ENCODE data around the gene ALG14. TPM values are rescaled to one million over a fixed set of nuclear protein-coding genes. Genes with fewer than 3 reads are reported as not detected.

The ALG14 gene
- total and polyA plus RNA-seq, 10 of the 15 experiments (the other 5 are each of a cell fraction or from before 2014, with no cell fraction given) = 2.6 to 19.2 (median 7.5) TPM

- TF ChIP-seq CTCF (IDR thresholded peaks at IDR 0.05 in 2 of 3, conservative IDR thresholded peaks at IDR 0.05 in 1 of 3; ENCODE audit: control insufficient read depth in 2 of 3, extremely low read depth in 1 of 3, insufficient read depth in 1 of 3, low read depth in 3 of 3, low read length in 3 of 3) = no peak
Observed at GRCh38 chr1:95071539-95071938, 1.2 kb downstream of the ALG14 start (continued).

- ChIA-PET CTCF (interaction anchor here (1.0 to 4.3 kb wide), 4 partner anchors 15 to 215 kb away, joined by 3 to 44 read pairs (median 3); no protein-coding TSS in a partner anchor), SMC1A (ENCODE audit: uncharacterized antibody, unreplicated experiment) (no interaction called here), POLR2A (no interaction called here), RAD21 (ENCODE audit: unreplicated experiment) (no interaction called here)
- no peak overlapping the region for H2AFZ ChIP-seq (ENCODE audit: control insufficient read depth, low read depth, low read length)
- no peak overlapping the region for H3K27ac ChIP-seq (ENCODE audit: control insufficient read depth, insufficient read depth)
- in situ Hi-C loops (cut with MboI) (no loop called here), intact Hi-C loops (cut with micrococcal nuclease; ENCODE audit: unreplicated experiment) (no loop called here)
- ATAC-seq (no peak), FAIRE-seq (no peak), DNase-seq (ENCODE audit: low read depth, low spot score) (no peak)
- no peak overlapping the region for H3K9ac ChIP-seq (ENCODE audit: control insufficient read depth, insufficient read depth, low read length)
- H3K9me3 ChIP-seq (replicated peaks; ENCODE audit: control insufficient read depth, insufficient read depth, low read length) = no peaks in the 10 kb centered on the region
- H3K36me3 ChIP-seq (ENCODE audit: control insufficient read depth in 2 of 2, insufficient read depth in 2 of 2, low read length in 1 of 2) = no peaks in the 10 kb centered on the region; a peak in 1 of 4 replicates
- H3K79me2 ChIP-seq (ENCODE audit: control insufficient read depth, insufficient read depth, low read length) = no peaks in the 10 kb centered on the region
- no peak overlapping the region for H3K4me2 ChIP-seq (ENCODE audit: control insufficient read depth, insufficient read depth)
- H3K4me1 ChIP-seq (ENCODE audit: control insufficient read depth, insufficient read depth, low read length) = no peaks in the 10 kb centered on the region
- TF ChIP-seq ATF3 (IDR thresholded peaks at IDR 0.05; ENCODE audit: borderline replicate concordance, extremely low read depth, low read depth, low read length) = no peak
- TF ChIP-seq PAX8 (IDR thresholded peaks at IDR 0.05) = no peak
- no peak for TF ChIP-seq ATF7 (IDR thresholded peaks at IDR 0.05; ENCODE audit: low read depth)
- no peaks in the 10 kb centered on the region for H4K20me1 ChIP-seq (ENCODE audit: control insufficient read depth, insufficient read depth)
- WGBS (ENCODE audit: insufficient coverage, insufficient replicate concordance, low lambda C conversion rate, missing lambda C conversion rate) = 98% methylated on average over 5 of the region's 5 CpGs
- H3K4me3 ChIP-seq = no peak overlapping the region
- no TSS peak for BruUV-seq (replicated peaks)
- H3K27me3 ChIP-seq (replicated peaks in 1 of 2; ENCODE audit: control insufficient read depth in 2 of 2, insufficient read depth in 2 of 2, low read length in 1 of 2) = no peaks in the 10 kb centered on the region
Observed at GRCh38 chr1:95069710-95070093, 3.0 kb downstream of the ALG14 start.
